Limb (tissue), 2 donors: ENCODE data around the gene CAT.
A peak's percentile ranks its signal among the peaks of the same experiment; 100 is the strongest.
"Not testable (repeated sequence)": the region's sequence is repeated elsewhere in the genome, so short reads cannot be mapped to it uniquely, and the experiment has no call there.

Source experiments
- DNase-seq, 2 donors: peaks; one replicate each; pipeline ENCODE4 v3.0.0-alpha.2; 2016; ENCODE audit errors: extremely low spot score in 2 of 2

CAT gene

GRCh38 chr11:34438529-34439507, at the start of gene CAT:
CAT (plus strand) TSS chr11:34438934; CDS start chr11:34439014, 80 bp downstream.
- DNase-seq = peak; percentile 98 to 99

- DNase-seq = no peak
Observed at GRCh38 chr11:34394771-34395300, 43.9 kb upstream of the CAT start.

GRCh38 chr11:34395916-34396550, 42.7 kb upstream of the CAT start:
- DNase-seq = peak in 1 of 2 donors; percentile 9

- no peak for DNase-seq
Observed at GRCh38 chr11:34397120-34397519, 41.6 kb upstream of the CAT start.

GRCh38 chr11:34397811-34398210, 40.9 kb upstream of the CAT start:
- DNase-seq = no peak

- no peak for DNase-seq
Observed at GRCh38 chr11:34403431-34403830, 35.3 kb upstream of the CAT start.

GRCh38 chr11:34404280-34404679, 34.5 kb upstream of the CAT start:
- DNase-seq = no peak

GRCh38 chr11:34405079-34405858, 33.5 kb upstream of the CAT start:
- no peak for DNase-seq

GRCh38 chr11:34406413-34406812, 32.3 kb upstream of the CAT start:
- no peak for DNase-seq

- DNase-seq = no peak
Observed at GRCh38 chr11:34407121-34407813, 31.5 kb upstream of the CAT start.

- DNase-seq = no peak
Observed at GRCh38 chr11:34408580-34409172, 30.1 kb upstream of the CAT start.

- DNase-seq = no peak
Observed at GRCh38 chr11:34411111-34411510, 27.6 kb upstream of the CAT start.

GRCh38 chr11:34411791-34412190, 26.9 kb upstream of the CAT start:
- DNase-seq = no peak

- DNase-seq = no peak
Observed at GRCh38 chr11:34413263-34413662, 25.5 kb upstream of the CAT start.

- no peak for DNase-seq
Observed at GRCh38 chr11:34415538-34415937, 23.2 kb upstream of the CAT start.

GRCh38 chr11:34416088-34416487, 22.6 kb upstream of the CAT start:
- no peak for DNase-seq

- DNase-seq = no peak
Observed at GRCh38 chr11:34416766-34417165, 22.0 kb upstream of the CAT start.

- DNase-seq = no peak
Observed at GRCh38 chr11:34417202-34417601, 21.5 kb upstream of the CAT start.

GRCh38 chr11:34419158-34419557, 19.6 kb upstream of the CAT start:
- no peak for DNase-seq

- no peak for DNase-seq
Observed at GRCh38 chr11:34423300-34423699, 15.4 kb upstream of the CAT start.

GRCh38 chr11:34424826-34425225, 13.9 kb upstream of the CAT start:
- not testable (repeated sequence) for DNase-seq
